PFSK-1 (cell line): ENCODE data around the gene VKORC1L1.

ENCODE experiments used
- FOXP2 ChIP-seq: optimal IDR thresholded peaks from 2 replicates; pipeline ENCODE3; 2011; ENCODE audit warnings: borderline replicate concordance, control low read depth, inconsistent platforms; ENCODE audit not compliant: insufficient read depth; ENCODE audit errors: extremely low read length, extremely low read depth
- POLR2AphosphoS5 ChIP-seq: IDR thresholded peaks from 2 replicates; pipeline ENCODE4 v1.6.1; 2012; ENCODE audit warnings: low read depth, mild to moderate bottlenecking, control low read depth, low read length, moderate library complexity
- SIN3A ChIP-seq: IDR thresholded peaks from 2 replicates; pipeline ENCODE4 v1.6.1; 2012; ENCODE audit warnings: mild to moderate bottlenecking, low read length, moderate library complexity, borderline replicate concordance; ENCODE audit not compliant: insufficient read depth
- TAF1 ChIP-seq: IDR thresholded peaks from 2 replicates; pipeline ENCODE4 v1.6.1; 2012; ENCODE audit warnings: low read length, control low read depth, borderline replicate concordance; ENCODE audit not compliant: insufficient read depth
- TF ChIP-seq, protein P1 (sequence below), 2 experiments: IDR thresholded peaks; 2 replicates each; pipeline versions ENCODE4 v1.6.1 to v1.8.0; 2011 to 2012; ENCODE audit warnings: low read depth in 2 of 2, low read length in 2 of 2, control low read depth in 1 of 2, inconsistent platforms in 1 of 2, mild to moderate bottlenecking in 1 of 2, moderate library complexity in 1 of 2; ENCODE audit not compliant: insufficient read depth in 1 of 2

The VKORC1L1 gene

DNA sequence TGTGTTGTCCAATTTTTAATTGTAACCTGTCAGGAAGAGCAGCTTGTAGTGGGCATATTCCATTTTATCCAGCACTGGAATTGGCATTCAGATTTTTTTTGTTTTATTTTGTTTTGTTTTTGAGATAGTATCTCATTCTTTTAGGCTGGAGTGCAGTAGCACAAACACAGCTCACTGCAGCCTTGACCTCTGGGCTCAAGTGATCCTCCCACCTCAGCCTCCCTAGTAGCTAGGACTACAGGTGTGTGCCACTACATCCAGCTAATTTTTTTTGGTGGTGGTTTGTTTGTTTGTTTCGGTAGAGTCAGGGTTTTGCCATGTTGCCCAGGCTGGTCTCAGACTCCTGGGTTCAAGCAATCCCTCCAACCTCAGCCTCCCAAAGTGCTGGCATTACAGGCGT is 64.4 kb downstream of the VKORC1L1 start:
- TF ChIP-seq SIN3A (no peak), TAF1 (no peak), FOXP2 (no peak), POLR2AphosphoS5 (no peak)
- TF ChIP-seq, protein P1, sequence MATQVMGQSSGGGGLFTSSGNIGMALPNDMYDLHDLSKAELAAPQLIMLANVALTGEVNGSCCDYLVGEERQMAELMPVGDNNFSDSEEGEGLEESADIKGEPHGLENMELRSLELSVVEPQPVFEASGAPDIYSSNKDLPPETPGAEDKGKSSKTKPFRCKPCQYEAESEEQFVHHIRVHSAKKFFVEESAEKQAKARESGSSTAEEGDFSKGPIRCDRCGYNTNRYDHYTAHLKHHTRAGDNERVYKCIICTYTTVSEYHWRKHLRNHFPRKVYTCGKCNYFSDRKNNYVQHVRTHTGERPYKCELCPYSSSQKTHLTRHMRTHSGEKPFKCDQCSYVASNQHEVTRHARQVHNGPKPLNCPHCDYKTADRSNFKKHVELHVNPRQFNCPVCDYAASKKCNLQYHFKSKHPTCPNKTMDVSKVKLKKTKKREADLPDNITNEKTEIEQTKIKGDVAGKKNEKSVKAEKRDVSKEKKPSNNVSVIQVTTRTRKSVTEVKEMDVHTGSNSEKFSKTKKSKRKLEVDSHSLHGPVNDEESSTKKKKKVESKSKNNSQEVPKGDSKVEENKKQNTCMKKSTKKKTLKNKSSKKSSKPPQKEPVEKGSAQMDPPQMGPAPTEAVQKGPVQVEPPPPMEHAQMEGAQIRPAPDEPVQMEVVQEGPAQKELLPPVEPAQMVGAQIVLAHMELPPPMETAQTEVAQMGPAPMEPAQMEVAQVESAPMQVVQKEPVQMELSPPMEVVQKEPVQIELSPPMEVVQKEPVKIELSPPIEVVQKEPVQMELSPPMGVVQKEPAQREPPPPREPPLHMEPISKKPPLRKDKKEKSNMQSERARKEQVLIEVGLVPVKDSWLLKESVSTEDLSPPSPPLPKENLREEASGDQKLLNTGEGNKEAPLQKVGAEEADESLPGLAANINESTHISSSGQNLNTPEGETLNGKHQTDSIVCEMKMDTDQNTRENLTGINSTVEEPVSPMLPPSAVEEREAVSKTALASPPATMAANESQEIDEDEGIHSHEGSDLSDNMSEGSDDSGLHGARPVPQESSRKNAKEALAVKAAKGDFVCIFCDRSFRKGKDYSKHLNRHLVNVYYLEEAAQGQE (IDR thresholded peaks at IDR 0.05; ENCODE audit: insufficient read depth in 1 of 2, low read depth in 2 of 2, low read length in 2 of 2), result no peak

DNA sequence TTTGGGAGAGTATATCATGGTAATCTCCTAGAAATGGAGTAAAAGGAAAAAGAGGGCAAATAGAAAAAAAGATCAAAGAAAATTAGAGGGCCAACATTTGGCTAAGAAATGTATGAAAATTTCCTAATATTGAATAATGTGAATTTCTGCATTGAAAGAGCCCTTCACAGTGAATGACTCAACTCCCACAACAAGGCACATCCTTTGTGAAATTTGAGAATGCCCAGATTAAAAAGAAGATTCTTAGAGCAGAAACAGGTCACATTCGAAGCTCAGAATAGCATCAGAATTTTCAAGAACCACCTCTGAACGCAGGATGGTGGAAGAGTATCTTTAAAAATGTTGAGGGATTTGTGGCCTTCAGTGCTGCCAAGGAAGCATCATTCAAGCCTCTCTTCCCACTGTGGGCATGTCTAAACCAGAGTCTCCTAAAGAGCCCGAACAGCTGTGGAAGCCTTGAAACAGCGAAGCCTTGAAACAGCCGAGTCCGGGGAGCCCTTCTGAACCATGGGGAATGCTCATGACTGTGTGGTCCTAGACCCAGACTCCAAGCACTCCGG is 65.5 kb downstream of the VKORC1L1 start:
- TF ChIP-seq SIN3A, result no peak
- TF ChIP-seq POLR2AphosphoS5, result no peak

DNA sequence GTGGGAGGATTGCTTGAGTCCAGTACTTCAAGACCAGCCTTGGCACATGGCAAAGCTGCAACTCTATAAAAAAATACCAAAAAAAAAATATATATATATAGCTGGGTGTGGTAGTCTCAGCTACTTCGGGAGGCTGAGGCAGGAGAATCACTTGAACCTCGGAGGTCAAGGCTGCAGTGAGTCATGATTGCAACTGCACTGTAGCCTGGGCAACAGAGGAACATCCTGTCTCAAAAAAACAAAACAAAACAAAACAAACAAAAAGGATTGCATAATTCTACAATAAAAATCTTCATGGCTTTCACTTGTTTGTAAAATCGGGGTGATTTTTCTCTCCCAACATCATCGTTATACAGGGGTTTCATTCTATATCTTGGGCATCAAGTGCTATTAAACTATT is 74.0 kb downstream of the VKORC1L1 start:
- TF ChIP-seq POLR2AphosphoS5 (no peak), SIN3A (no peak), TAF1 (no peak), FOXP2 (no peak)
- TF ChIP-seq, protein P1 (IDR thresholded peaks at IDR 0.05; ENCODE audit: insufficient read depth in 1 of 2, low read depth in 2 of 2, low read length in 2 of 2), result no peak

DNA sequence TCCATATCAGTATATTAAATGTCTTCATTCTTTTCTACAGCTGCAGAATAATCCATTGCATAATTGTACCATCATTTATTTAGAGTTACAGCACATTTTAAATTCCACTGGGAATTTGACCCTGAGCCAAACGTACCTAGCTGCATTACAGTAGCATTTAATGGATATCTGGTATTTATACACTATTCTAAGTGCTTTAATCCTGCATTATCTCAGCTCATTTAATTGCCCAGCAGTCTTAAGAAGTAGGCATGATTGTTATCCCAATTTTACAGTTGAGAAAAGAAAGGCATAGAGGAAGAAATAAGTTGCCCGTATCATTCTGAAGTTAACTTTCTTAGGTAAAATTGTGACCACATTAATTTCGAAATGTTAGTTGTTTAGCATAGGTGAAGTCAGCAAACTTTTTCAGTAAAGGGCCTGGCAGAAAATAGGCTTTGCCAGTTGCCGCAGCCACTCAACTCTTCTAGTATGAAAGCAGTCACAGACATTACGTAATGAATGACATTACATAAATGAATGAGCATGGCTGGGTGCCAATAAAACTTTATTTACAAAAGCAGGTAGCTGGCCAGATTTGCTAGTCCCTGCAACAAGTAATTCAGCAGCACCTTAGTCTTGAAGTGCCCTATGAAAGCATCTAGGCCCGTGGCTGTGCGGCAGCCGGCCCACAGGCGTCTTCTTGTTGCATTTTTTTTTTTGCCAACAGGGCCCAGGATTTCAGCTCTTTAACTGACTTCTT is 79.1 kb downstream of the VKORC1L1 start:
- TF ChIP-seq SIN3A (no peak), POLR2AphosphoS5 (no peak), TAF1 (no peak), FOXP2 (no peak)
- TF ChIP-seq, protein P1 (IDR thresholded peaks at IDR 0.05; ENCODE audit: insufficient read depth in 1 of 2, low read depth in 2 of 2, low read length in 2 of 2), result no peak

DNA sequence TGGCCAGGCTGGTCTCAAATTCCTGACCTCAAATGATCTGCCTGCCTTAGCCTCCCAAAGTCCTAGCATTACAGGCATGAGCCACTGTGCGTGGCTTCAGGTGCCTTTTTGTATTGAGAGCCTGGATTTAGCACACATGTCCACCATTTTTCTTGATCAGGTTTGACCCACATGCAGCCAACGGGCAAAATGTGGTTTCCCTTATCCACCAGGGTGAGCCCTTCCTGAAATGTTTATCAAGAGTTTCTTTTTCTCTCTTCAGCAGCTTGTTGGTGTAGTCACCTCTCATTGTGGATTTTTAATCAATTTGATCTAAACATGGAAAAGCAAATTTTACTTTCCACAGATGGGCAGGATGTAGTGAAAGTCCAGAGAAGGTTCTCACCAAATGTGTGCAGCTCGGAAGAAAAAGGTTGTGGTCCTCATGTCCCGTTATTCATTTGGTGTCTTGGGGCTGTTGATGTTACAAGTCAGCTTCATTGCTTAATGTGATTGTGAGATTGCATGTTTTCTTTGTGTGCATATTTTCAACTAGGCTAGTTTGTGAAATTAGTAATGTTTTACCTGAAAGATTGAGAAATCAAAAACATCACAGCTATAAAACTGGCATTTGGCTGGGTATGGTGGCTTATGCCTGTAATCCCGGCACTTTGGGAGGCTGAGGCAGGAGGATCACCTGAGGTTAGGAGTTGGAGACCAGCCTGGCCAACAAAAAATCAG is 80.3 kb downstream of the VKORC1L1 start:
- TF ChIP-seq POLR2AphosphoS5 (no peak), SIN3A (no peak), TAF1 (no peak), FOXP2 (no peak)
- TF ChIP-seq, protein P1 (IDR thresholded peaks at IDR 0.05; ENCODE audit: insufficient read depth in 1 of 2, low read depth in 2 of 2, low read length in 2 of 2), result no peak
